Smooth muscle cell (in vitro differentiated cells): ENCODE data around the gene MBD1. TPM values are rescaled to one million over a fixed set of nuclear protein-coding genes. Genes with fewer than 3 reads are reported as not detected.

Experiments
- DNase-seq: peaks from one replicate; lab custom pipeline; 2025; ENCODE audit not compliant: unreplicated experiment; lab: John Stamatoyannopoulos, UW
- H2AFZ ChIP-seq: fragments of 200-600 bp; sonication (generic); 2 replicates; pipeline ENCODE4 v1.6.0; 2016; ENCODE audit warnings: antibody characterized with exemption, low read depth, mild to moderate bottlenecking
- H3F3A ChIP-seq: fragments of 200-600 bp; sonication (generic); 2 replicates; pipeline ENCODE4 v1.6.0; 2017; ENCODE audit warnings: antibody characterized with exemption, low read depth
- H3K27ac ChIP-seq: fragments of 200-600 bp; sonication (generic); 2 replicates; pipeline ENCODE4 v1.5.1; 2016; ENCODE audit warnings: low read depth, mild to moderate bottlenecking
- H3K27me3 ChIP-seq: fragments of 200-600 bp; sonication (generic); 2 replicates; pipeline ENCODE4 v1.6.1; 2016; ENCODE audit warnings: low read depth, mild to moderate bottlenecking
- H3K36me3 ChIP-seq: fragments of 200-600 bp; sonication (generic); 2 replicates; pipeline ENCODE4 v1.5.1; 2016; ENCODE audit warnings: low read depth
- H3K4me1 ChIP-seq: fragments of 200-600 bp; sonication (generic); 2 replicates; pipeline ENCODE4 v1.5.1; 2016; ENCODE audit warnings: low read depth
- H3K4me2 ChIP-seq: fragments of 200-600 bp; sonication (generic); 2 replicates; pipeline ENCODE4 v1.6.0; 2016; ENCODE audit warnings: mild to moderate bottlenecking
- H3K4me3 ChIP-seq: fragments of 200-600 bp; sonication (generic); 2 replicates; pipeline ENCODE4 v1.5.1; 2016; ENCODE audit warnings: mild to moderate bottlenecking
- H3K79me2 ChIP-seq: fragments of 200-600 bp; sonication (generic); 2 replicates; pipeline ENCODE4 v1.6.0; 2016; ENCODE audit warnings: low read depth, mild to moderate bottlenecking
- H3K9ac ChIP-seq: fragments of 200-600 bp; sonication (generic); 2 replicates; pipeline ENCODE4 v1.6.0; 2016; ENCODE audit warnings: low read depth
- H3K9me3 ChIP-seq: fragments of 200-600 bp; sonication (generic); replicated peaks from 2 replicates; pipeline ENCODE4 v1.5.1; 2016; ENCODE audit warnings: low read depth
- H4K20me1 ChIP-seq: fragments of 200-600 bp; sonication (generic); 2 replicates; pipeline ENCODE4 v1.6.0; 2016; ENCODE audit warnings: low read depth
- CTCF ChIP-seq: fragments of 200-600 bp; sonication (generic); IDR thresholded peaks from 2 replicates; pipeline ENCODE4 v1.5.1; 2017; ENCODE audit warnings: borderline replicate concordance, mild to moderate bottlenecking, antibody characterized with exemption; ENCODE audit not compliant: insufficient read depth, poor library complexity, severe bottlenecking
- WGBS: methylation state at CpG from one replicate; pipeline ENCODE4 v1.1.7; 2016; ENCODE audit warnings: low lambda C conversion rate; 5-methylcytosine and 5-hydroxymethylcytosine counted together
- polyA plus RNA-seq: library from polyadenylated mRNA; unstranded; fragments of >200 nt; fragmentation: Nextera tagmentation; extraction: Ambion mirVana; gene quantifications from 2 replicates; pipeline ENCODE4 v1.2.1, GENCODE V29; 2016
- total RNA-seq: library from RNA; depleted of rRNA; stranded (reverse); fragments of >200 nt; gene quantifications from 2 replicates; pipeline ENCODE4 v1.2.3, GENCODE V29; 2014

The MBD1 gene
- total and polyA plus RNA-seq, 2 experiments from 2014 or later = 40.3 to 49.8 TPM

- no peak overlapping the region for H3K4me3 ChIP-seq
- no peak overlapping the region for H3K4me2 ChIP-seq
- peaks cover 2% of the 10 kb centered on the region for H3K4me1 ChIP-seq
- H3K9ac ChIP-seq = no peak overlapping the region
- no peaks in the 10 kb centered on the region for H3K9me3 ChIP-seq
- TF ChIP-seq CTCF = no peak
- H3K27ac ChIP-seq = no peak overlapping the region
- H3K79me2 ChIP-seq = no peaks in the 10 kb centered on the region
- H3F3A ChIP-seq = no peaks in the 10 kb centered on the region
- DNase-seq = no peak
- H4K20me1 ChIP-seq = no peaks in the 10 kb centered on the region
- WGBS = 86% methylated on average over 2 of the region's 2 CpGs
- no peaks in the 10 kb centered on the region for H3K36me3 ChIP-seq
- no peak overlapping the region for H2AFZ ChIP-seq
- H3K27me3 ChIP-seq = peaks cover 16% of the 10 kb centered on the region
Measured at GRCh38 chr18:50313031-50313607, 31.8 kb upstream of the MBD1 start.

GRCh38 chr18:50312296-50313030 is 31.1 kb upstream of the MBD1 start:
- no peak overlapping the region for H2AFZ ChIP-seq
- H3K4me3 ChIP-seq = no peak overlapping the region
- H3K79me2 ChIP-seq = no peaks in the 10 kb centered on the region
- DNase-seq = no peak
- no peaks in the 10 kb centered on the region for H3K36me3 ChIP-seq
- peaks cover 16% of the 10 kb centered on the region for H3K27me3 ChIP-seq
- H4K20me1 ChIP-seq = no peaks in the 10 kb centered on the region
- no peak overlapping the region for H3K9ac ChIP-seq
- no peak overlapping the region for H3K4me2 ChIP-seq
- no peaks in the 10 kb centered on the region for H3F3A ChIP-seq
- TF ChIP-seq CTCF = no peak
- 85% methylated on average over 7 of the region's 7 CpGs for WGBS
- no peak overlapping the region for H3K27ac ChIP-seq
- H3K4me1 ChIP-seq = peaks cover 4% of the 10 kb centered on the region
- no peaks in the 10 kb centered on the region for H3K9me3 ChIP-seq

- H3K4me1 ChIP-seq = peaks cover 10% of the 10 kb centered on the region
- no peaks in the 10 kb centered on the region for H3K79me2 ChIP-seq
- no peak for DNase-seq
- H3K27me3 ChIP-seq = peaks cover 16% of the 10 kb centered on the region
- no peaks in the 10 kb centered on the region for H3F3A ChIP-seq
- TF ChIP-seq CTCF = no peak
- no peak overlapping the region for H3K4me2 ChIP-seq
- H2AFZ ChIP-seq = no peak overlapping the region
- H3K4me3 ChIP-seq = no peak overlapping the region
- no peak overlapping the region for H3K27ac ChIP-seq
- H3K9ac ChIP-seq = no peak overlapping the region
- no peaks in the 10 kb centered on the region for H3K9me3 ChIP-seq
- no peaks in the 10 kb centered on the region for H3K36me3 ChIP-seq
- H4K20me1 ChIP-seq = no peaks in the 10 kb centered on the region
- WGBS = 92% methylated on average over 3 of the region's 3 CpGs
Measured at GRCh38 chr18:50311650-50312049, 30.3 kb upstream of the MBD1 start.
